GM10266 (cell line): Measurements from ENCODE around the gene NEBL.

Experiments used
- DNase-seq: peaks from one replicate; pipeline ENCODE4 v3.0.0; 2012; ENCODE audit errors: extremely low spot score
- TF ChIP-seq, protein P1 (sequence below): IDR thresholded peaks from 2 replicates; pipeline ENCODE4 v1.5.1; 2012; ENCODE audit warnings: mild to moderate bottlenecking, low read depth; ENCODE audit not compliant: control insufficient read depth, insufficient read depth; ENCODE audit errors: missing control alignments

The NEBL gene

DNA sequence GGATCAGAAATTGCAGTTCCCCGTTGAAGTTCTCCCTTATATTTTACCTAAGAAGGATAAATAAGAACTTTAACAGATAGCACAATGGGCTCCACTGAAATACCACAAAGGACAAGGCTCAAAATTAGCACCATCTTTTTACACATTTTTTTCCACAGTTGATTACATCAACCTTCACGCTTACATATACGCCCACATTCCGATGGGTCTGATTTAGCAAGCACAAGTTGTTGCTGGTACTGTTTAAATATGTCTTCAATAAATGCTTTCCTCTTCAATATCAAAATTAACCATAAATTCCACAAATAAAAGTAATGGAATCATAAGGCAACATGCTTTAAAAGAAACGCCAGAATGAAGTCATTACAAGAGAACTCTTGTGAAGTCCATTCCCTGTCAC is 79.5 kb downstream of the NEBL start:
- DNase-seq: no peak
- TF ChIP-seq, protein P1, sequence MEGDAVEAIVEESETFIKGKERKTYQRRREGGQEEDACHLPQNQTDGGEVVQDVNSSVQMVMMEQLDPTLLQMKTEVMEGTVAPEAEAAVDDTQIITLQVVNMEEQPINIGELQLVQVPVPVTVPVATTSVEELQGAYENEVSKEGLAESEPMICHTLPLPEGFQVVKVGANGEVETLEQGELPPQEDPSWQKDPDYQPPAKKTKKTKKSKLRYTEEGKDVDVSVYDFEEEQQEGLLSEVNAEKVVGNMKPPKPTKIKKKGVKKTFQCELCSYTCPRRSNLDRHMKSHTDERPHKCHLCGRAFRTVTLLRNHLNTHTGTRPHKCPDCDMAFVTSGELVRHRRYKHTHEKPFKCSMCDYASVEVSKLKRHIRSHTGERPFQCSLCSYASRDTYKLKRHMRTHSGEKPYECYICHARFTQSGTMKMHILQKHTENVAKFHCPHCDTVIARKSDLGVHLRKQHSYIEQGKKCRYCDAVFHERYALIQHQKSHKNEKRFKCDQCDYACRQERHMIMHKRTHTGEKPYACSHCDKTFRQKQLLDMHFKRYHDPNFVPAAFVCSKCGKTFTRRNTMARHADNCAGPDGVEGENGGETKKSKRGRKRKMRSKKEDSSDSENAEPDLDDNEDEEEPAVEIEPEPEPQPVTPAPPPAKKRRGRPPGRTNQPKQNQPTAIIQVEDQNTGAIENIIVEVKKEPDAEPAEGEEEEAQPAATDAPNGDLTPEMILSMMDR: no peak

- no peak for DNase-seq
- TF ChIP-seq, protein P1: no peak
Observed at GRCh38 chr10:20817116-20817515, 80.0 kb downstream of the NEBL start.

DNA sequence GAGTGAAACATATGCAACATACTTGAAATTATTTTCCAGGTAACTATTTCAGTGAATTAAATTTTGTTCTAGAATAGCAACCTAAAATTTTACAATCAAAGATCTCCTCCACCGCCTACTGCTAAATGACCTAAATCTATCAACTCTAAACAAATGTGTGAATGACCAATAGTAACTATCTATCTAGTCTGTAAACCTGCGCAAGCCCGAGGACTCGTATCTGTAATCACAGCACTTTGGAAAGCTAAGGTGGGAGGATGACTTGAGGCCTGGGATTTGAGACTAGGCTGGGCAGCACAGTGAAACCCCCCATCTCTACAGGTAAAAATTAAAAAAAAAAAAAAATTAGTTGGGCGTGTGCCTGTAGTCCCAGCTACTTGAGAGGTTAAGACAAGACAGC is 83.0 kb downstream of the NEBL start:
- TF ChIP-seq, protein P1: no peak
- no peak for DNase-seq

DNA sequence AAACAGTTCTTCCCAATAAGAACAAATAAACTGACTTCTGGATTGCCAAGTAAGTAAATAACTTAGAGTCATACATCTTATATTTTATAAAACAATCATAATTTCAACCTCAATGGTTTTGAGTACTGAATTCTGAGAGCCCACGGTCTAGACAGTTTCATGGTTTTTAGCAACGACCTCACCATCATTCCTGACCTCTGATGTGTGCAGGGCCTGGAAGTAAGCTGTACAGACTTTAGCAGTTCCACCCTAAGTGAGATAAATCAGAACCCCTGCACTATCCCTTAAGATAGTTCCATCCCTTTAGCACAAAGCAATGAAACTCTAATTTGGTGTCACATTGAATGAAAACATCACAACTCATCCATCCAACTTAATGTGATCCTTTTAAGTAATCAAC is 86.0 kb downstream of the NEBL start:
- TF ChIP-seq, protein P1: no peak

GRCh38 chr10:20809631-20810030 is 87.5 kb downstream of the NEBL start:
- TF ChIP-seq, protein P1: no peak
- DNase-seq: no peak

More for the DNA sequence above, 86.0 kb downstream of the NEBL start:
- DNase-seq: no peak

DNA sequence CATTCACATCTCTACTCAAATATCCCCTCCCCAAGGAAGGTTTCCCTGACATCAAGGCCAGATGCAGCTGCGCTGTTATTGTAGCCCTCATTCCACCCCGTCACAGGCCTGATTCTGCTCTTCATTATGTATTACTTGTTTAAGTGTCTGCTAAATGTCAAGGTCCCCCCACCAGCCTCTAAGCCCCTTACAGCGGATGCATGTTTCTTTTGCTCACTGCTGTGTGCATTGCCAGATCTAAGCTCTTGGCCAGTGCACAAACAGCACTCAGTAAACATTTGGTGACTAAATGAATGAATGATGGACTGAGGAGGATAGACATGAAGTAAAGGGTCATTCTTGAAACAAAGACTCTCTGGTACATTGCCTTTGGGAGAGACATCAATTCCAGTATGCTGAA is 90.6 kb downstream of the NEBL start:
- TF ChIP-seq, protein P1: no peak
- no peak for DNase-seq

DNA sequence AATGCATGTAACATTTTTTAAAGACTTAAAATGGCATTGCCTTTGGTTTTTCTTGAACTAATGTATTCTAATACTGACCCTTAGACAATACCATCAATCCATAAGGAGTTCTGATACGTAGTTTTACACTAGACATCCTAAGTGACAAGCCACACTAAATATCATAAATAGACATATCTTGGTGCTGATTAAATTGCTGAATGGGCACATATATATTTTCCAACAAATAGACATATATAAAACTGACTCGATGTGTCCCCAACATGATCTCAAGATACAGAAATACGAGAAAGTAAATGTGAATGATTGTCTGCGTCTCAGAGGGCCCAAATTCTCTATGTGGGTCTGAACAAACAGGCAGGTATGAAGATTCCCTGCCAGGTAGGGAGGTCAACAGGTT is 99.8 kb downstream of the NEBL start:
- TF ChIP-seq, protein P1: no peak

More for the DNA sequence above, 99.8 kb downstream of the NEBL start:
- no peak for DNase-seq
